ENCODE measurements around the gene CALHM4.
A peak's percentile ranks its signal among the peaks of the same experiment; 100 is the strongest.
"Not testable (repeated sequence)": the region's sequence is repeated elsewhere in the genome, so short reads cannot be mapped to it uniquely, and the experiment has no call there.

The CALHM4 gene

GRCh38 chr6:116577486-116577885 lies 23.9 kb downstream of the CALHM4 start:
- DNase-seq (ENCODE audit: low read depth in 2 of 2): no peak

GRCh38 chr6:116578335-116578734 lies 24.8 kb downstream of the CALHM4 start:
- no peak for DNase-seq (ENCODE audit: low read depth in 2 of 2)

GRCh38 chr6:116579143-116579542 lies 25.6 kb downstream of the CALHM4 start:
- DNase-seq (ENCODE audit: low read depth in 2 of 2): no peak

GRCh38 chr6:116580198-116580597 lies 26.6 kb downstream of the CALHM4 start:
- peak in 1 of 2 experiments; percentile 46 for DNase-seq (ENCODE audit: low read depth in 2 of 2)

GRCh38 chr6:116586276-116586675 lies 32.7 kb downstream of the CALHM4 start:
- DNase-seq (ENCODE audit: low read depth in 2 of 2): no peak

- no peak for DNase-seq (ENCODE audit: low read depth in 2 of 2)
These were observed 33.2 kb downstream of the CALHM4 start for GRCh38 chr6:116586738-116587137.

GRCh38 chr6:116595247-116595646 lies 41.7 kb downstream of the CALHM4 start:
- no peak for DNase-seq (ENCODE audit: low read depth in 2 of 2)

GRCh38 chr6:116596815-116597214 lies 43.3 kb downstream of the CALHM4 start:
- DNase-seq (ENCODE audit: low read depth in 2 of 2): no peak

GRCh38 chr6:116603916-116604315 lies 50.4 kb downstream of the CALHM4 start:
- not testable (repeated sequence) for DNase-seq (ENCODE audit: low read depth in 2 of 2)

GRCh38 chr6:116604868-116605267 lies 51.3 kb downstream of the CALHM4 start:
- DNase-seq (ENCODE audit: low read depth in 2 of 2): not testable (repeated sequence)

GRCh38 chr6:116605935-116606334 lies 52.4 kb downstream of the CALHM4 start:
- DNase-seq (ENCODE audit: low read depth in 2 of 2): no peak
